PC-3 (cell line): ENCODE measurements around the gene GPX6.

Experiments
- CTCF ChIP-seq: fragments of 300-600 bp; sonication (generic); conservative IDR thresholded peaks from 2 replicates; pipeline ENCODE4 v1.5.1; 2017; ENCODE audit warnings: antibody characterized with exemption, low read depth, mild to moderate bottlenecking, low read length
- EZH2 ChIP-seq: fragments of 300-600 bp; sonication (generic); IDR thresholded peaks from one replicate; pipeline ENCODE4 v1.6.1; 2017; ENCODE audit warnings: antibody characterized with exemption, mild to moderate bottlenecking, low read length; ENCODE audit not compliant: unreplicated experiment
- EZH2phosphoT487 ChIP-seq: fragments of 300-600 bp; sonication (generic); IDR thresholded peaks from 2 replicates; pipeline ENCODE4 v1.6.1; 2018; ENCODE audit warnings: mild to moderate bottlenecking, antibody characterized with exemption, low read length, borderline replicate concordance

- TF ChIP-seq CTCF (no peak), EZH2phosphoT487 (no peak), EZH2 (no peak)
These were observed 15.2 kb upstream of the GPX6 start for GRCh38 chr6:28530777-28531176.
